HUDEP-2 (cell line): Measurements from ENCODE around the gene H6PD.
A peak's percentile ranks its signal among the peaks of the same experiment; 100 is the strongest.

Experiments
- DNase-seq, 76 experiments: peaks; one replicate each; lab custom pipeline; 2025; ENCODE audit not compliant: unreplicated experiment in 76 of 76; lab: John Stamatoyannopoulos, UW

H6PD gene, protein sequence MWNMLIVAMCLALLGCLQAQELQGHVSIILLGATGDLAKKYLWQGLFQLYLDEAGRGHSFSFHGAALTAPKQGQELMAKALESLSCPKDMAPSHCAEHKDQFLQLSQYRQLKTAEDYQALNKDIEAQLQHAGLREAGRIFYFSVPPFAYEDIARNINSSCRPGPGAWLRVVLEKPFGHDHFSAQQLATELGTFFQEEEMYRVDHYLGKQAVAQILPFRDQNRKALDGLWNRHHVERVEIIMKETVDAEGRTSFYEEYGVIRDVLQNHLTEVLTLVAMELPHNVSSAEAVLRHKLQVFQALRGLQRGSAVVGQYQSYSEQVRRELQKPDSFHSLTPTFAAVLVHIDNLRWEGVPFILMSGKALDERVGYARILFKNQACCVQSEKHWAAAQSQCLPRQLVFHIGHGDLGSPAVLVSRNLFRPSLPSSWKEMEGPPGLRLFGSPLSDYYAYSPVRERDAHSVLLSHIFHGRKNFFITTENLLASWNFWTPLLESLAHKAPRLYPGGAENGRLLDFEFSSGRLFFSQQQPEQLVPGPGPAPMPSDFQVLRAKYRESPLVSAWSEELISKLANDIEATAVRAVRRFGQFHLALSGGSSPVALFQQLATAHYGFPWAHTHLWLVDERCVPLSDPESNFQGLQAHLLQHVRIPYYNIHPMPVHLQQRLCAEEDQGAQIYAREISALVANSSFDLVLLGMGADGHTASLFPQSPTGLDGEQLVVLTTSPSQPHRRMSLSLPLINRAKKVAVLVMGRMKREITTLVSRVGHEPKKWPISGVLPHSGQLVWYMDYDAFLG

DNA sequence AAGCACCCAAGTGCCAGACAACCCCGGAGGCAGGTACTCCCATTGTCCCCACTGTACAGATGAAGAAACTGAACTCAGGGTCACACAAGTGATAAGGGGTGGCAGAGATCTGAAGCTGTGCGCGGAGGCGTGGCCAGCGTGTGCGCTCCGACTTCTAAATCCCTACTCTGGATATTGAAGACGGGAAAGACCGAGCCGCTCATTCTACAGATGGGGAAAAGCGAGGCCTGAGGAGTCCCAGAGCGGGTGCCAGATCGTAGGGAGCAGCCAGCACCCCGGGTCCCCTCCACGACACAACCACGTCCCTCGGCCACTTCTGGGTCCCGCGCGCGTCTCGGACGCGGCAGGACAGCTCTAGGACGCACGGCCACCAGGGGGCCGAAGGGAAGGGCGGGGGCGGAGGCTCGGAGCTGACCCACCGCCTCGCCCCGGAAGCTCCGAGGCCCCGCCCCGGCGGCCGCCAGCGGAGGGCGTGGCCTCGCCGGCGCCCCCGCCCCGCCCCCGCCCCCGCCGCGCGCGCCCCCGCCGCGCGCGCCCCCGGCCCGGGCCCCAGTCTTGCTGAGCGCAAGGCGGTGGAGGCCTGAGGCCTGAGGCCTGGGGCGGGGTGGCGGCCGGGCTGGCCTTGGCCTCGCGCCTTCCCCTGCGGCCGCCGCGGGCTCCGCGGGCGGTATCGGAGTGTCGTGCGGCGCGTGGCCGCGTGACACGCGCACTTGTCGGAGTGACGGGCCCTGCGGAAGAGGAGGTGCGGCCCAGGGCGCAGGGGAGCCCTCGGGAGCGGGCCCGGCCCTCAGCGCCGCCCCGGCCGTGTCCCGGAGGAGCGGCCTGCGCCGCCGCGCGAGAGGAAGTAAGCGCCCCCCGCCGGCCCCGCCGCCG lies at the start of gene H6PD:
TSS of gene H6PD (plus strand) at position 552 of the 873 bp plus-strand sequence. CDS start 10,161 bp downstream, outside the sequence.
- DNase-seq = peak in 68 of 76 experiments; percentile 21 to 80 (median 66)

DNA sequence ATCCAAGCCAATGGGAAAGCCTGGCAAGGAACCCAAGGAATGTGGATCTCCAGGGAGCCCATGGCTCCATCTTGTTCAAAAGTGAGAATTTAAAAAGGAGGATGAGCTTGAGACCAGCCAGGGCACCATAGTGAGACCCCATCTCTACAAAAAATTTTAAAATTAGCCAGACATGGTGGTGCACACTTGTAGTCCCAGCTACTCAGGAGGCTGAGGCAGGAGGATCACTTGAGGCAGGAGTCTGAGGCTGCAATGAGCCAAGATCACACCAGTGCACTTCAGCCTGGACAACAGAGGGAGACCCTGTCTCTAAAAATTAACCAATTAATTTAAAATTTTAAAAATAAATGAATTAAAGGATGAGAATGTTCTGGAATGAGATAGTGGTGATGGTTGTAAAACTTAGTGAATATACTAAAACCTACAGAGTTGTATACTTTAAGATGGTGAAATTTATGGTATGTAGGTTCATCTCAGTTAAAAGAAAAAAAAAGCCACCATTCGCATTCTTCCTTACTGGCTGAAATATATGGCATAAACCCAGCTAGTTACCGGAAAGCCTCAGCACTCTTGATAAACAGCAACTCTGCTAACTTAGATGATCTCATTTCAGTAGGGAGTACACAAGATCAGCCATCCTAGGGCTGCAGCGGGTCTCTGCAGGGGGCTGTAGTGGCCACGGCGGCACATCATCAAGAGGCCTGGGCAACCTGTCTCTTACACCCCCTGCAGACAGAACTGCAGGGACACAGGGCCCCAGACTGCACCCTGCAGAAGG lies 48.3 kb upstream of the H6PD start:
- DNase-seq = no peak

DNA sequence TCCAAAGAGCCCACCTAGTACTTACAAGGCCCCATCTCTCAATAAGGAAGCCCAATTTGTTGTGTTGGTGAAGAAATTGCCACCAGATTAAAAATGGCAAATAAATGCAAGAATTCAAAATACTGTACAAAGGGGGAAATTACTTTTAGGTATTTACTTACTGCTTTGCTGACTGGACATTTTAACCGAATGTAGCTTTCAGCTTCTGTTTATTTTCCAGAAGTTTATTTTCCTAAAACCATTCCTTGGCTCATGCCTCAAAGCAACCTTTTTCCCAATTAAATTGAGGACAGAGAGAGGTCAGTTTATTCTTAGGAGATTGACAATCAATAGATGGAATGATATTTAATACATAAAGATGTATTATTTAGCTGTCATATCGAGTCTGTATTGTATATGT lies 47.6 kb upstream of the H6PD start:
- no peak for DNase-seq

DNA sequence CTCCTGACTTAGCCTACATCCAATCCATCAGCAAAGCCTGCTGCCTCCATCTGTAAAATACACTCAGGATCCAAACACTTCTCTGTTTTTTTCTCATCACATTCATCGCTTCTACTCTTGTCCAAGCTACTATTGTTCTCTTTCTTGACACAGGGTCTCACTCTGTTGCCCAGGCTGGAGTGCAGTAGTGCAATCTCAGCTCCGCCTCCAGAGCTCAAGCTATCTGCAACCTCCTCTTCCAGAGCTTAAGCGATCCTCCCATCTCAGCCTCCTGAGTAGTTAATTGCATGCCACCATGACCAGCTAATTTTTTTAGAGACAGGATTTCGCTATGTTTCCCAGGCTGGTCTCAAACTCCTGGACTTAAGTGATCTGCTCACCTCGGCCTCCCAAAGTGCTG lies 44.3 kb upstream of the H6PD start:
- DNase-seq = no peak

DNA sequence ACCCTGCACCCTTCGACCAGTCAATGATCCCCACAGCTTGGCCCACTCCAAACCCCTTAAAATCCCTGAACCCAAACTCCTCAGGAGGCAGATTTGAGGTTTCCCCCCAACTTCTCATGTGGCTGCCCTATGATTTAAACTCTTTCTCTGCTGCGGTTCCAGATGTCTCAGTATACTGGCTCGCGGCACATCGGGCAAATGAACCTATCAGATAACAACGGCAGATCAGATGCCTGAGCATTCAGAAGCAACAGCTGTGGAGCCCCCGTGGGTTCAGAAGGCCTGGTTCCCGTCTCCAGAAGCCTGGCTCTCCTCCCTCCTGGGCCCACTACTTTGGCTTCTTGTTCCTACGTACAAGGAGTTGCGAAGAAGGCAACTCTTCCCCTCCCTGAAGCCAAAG lies 43.3 kb upstream of the H6PD start:
- no peak for DNase-seq

DNA sequence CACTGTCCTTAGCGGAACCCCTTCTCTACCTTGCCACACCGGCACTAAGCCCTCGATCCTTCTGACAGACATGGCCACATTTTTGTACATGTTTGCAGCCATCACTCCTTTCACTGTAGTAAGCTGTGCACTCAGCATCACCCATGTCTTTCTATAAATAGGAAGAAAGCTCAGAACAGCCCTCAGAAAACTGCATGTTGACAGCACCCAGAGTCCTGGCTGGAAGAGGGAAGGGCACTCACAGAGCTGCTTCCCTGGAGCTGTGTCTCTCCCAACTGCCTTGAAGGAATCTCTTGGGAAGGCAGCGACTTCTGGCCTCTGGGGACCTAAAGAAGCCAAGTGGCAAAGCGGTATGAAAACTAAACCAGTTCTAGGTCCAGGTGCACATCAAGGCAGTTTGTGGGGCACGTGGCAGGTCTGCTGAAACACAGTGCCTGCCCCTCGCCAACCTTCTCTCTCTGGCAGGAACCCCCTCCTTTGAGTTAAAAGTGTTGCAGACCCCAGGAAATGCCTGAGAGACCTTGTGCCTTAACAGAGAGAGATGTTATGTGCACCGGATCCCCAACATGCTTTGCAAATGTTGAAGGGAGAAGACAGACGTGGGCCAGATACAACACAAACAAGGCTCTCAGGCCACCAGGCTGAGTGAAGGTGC lies 41.9 kb upstream of the H6PD start:
- DNase-seq = no peak

DNA sequence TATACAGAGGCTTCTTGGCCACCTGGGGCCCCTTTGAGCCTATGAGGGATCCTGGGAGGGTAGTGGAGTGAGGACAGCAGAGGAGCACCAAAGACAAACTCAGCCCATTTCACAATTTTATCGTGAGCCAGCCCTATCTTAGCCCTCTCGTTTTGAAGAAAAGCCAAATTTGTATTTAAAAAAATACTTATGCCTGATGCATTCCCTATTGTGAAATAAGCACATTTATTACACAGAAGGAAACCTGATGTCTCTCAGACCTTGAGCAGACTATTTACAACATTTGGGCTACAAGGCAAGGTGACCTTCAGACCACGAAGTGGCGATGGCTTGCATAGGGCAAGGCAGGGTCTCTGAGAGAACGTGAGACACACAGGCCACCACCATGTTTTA lies 41.3 kb upstream of the H6PD start:
- no peak for DNase-seq

DNA sequence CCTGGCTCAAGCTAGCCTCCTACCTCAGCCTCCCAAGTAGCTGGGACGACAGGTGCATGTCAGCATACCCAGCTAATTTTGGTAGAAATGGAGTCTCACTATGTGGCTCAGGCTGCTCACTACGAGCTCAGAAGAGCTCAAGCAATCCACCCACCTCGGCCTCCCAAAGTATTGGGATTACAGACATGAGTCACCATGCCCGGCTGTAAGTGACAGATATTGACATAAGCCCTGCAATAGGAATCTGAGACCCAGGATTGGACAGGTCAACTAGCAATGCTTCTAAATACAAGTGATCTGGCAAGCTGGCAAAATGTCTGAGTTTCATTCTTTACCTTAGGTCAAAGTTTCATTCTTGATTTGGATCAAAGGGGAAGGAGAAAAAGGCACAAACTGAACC lies 40.5 kb upstream of the H6PD start:
- no peak for DNase-seq

DNA sequence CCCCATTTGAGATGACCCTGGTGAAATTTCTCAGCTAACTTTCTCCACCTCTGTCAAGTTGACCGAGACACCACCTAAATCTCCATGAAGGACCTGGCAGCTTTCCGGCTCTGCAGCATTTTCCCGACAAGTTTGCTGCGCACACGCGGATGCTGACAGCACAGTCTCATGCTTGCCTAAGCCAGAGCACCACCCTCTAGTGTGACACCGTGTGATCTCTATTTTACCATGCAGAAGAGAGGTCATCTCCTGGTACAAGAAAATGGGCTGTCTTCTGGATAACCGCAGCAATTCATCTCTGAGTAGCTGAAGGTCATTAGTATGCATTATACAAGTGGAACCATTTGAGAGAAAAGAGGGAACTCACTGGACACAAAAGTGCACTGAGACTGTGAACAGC lies 38.9 kb upstream of the H6PD start:
- DNase-seq = no peak

DNA sequence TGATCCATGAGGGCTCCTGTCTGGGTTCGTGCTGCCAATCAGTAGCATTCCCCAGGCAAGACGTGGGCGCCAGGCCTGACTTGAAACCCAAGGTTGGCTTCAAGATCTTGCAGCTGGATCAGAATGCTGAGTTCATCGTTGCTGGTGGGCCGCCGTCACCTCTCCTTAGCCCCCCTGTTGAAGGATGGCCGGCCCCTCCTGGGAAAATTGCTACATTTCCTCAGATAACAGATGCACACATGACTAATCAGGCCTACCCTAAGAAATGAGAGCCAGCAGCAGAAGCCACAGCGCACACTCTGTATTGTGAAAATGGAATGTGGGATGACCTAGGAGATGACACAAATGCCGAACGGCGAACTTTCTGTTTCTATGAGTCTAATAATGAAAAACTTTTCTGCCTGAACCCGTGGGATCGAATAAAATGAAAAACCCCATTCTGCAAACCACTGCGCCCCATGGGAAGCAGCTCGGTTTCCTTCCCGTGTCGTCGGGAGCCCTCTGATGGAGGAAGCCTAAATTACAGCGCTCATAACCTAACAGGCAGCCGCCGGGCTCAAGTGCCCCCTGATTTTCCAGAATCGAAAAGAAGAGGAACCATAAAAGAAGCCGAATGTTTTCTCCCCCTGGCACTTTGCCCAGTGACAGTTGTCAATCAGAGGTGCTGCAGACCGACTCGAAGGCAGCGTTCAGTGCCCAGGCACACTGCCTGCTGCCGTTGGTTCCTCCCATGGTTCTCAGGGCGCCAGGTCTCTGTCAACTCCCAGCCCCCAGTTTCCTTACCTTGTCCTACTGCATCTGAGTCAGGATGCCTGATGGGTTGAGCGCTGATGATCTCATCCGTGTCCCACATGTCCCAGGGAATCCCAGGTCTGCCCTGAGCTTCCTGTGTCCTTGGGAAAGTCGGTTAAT lies 38.2 kb upstream of the H6PD start:
- DNase-seq = peak in 35 of 76 experiments; percentile 2 to 57 (median 19)

DNA sequence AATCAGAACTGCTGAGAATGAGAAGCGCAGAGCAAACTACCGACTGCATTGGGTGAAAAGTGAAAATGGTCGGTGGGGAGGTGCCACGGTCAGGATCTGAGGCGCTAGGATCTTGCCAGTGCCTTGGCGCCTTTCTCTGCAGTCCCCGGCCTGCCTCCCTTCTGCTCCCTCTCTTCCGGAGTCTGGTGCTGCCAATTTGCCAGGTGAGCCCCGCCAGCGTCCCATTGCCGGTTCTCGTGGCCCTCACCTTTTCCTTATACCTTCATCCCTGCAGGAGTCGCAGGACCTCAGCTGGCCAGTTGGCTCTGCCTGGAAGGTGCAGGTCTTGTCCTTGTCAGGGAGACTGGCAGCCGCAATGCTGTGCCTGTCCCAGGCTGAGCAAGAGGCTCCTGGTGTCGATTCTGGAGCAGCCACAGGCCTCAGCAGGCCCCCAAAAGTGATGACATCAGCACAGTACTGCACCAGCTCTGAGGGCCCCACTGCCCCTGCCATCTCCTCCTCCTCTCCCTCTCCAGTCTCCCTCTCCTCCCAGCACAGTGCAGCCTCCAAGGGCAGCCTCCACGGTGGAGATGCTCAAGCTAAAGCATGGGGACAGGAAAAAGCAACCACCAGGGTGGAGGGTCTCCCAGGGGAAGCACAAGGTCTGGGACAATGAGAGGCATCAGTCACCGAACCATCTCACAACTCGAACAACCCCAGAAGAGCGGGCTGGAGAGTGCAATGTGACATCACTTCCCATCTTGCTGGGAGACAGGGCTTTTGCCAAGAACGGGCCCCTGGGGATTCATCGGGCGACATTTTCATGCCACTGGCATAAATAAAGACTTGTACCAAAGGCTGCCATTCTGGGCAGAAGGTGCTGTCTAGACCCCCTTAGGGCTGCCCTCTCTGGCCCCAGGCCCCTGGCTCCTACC lies 37.1 kb upstream of the H6PD start:
- DNase-seq = no peak

DNA sequence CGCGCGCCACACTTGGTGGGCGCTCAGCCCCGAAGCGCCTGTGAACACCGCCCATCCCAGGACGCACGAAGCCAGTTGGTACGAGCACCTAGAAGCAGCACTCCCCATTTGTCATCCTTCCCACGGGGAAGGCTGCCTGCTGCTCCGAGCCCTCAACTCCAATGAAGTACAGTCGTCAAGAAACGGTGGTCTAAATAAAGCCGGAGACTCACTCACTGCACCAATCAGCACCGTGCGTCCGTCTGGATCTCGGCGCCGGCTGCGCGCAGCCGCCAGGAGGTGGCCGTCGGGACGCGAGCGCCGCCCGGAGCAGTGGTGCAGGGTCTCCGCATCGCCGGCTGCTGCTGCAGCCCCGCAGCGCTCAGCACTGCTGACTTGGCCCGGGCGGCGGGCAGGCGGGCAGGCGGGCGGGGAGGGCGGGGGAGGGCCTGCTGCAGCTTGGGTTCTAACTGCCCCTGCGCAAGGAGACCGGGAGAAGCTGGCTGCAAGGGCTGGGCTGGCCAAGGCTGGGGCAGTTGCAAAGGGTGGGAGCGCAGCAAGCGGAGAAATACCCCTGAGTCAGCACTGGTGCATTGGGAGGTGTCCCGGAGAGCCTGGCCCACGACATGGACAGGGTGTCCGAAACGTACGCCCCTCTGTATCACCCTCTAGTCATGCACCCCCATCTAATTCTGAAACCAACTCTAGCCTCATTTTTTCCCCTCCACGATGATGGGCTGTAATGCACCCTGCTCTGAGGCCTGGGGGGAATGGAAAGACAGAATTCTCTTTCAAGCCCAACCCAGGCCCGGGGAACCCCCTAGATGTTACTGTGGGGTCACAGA lies 35.8 kb upstream of the H6PD start:
- no peak for DNase-seq

DNA sequence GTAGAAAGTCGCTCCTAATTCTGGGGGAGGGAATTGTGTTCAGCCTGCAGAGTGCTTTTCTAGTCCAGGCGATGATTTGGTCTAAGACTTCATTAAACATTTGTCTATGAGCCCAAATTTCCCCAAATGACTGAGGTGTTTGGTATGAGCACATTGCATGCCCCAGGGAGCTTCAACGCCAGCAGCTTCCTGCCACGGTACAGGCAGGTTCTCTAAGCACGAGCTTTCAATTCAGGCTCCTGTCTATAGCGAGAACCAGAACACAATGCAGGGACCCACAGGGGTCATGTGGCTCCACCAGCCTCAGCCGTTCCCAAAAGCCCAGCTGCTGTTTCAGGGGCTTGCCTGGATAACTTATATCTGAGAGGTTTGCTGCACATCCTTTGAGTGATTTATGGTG lies 34.1 kb upstream of the H6PD start:
- no peak for DNase-seq

DNA sequence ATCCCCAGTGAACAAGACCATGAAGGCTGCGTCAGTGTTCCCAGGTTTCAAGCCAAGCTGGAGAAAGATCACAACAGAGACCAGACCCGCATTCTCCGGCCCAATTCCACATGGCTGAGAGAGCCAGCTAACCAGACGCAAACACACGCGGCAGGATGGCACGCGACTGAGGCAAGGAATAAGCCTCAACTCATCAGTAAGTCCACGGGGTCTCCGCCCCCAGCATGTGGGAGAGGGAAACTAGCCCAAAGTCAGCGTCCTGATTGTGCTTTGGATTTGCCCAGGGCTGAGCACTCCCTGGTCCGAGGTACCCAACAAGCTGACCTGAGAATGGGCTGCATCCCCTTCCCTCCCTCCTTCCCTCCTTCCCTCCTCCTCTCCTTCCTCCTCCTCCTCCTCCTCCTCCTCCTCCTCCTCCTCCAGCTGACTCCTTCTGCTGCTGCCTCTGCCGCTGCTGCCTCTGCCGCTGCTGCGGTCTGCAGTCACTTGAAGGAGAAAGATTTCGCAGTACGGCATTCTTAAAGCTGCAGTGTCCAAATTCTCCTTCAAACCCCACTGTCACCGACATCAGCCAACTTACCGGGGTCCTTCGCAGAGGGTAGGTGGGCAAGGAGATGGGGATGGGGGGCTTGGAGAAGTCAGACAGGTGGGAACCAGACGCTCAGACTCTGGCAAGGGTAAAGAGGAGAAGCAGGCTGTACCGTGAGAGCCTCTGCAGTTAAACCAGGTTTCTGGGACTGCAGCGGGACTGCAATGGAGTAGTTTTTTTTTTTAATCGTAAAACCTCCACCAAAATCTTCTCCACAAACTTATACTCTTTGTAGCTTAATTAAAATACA lies 33.0 kb upstream of the H6PD start:
- DNase-seq = no peak

DNA sequence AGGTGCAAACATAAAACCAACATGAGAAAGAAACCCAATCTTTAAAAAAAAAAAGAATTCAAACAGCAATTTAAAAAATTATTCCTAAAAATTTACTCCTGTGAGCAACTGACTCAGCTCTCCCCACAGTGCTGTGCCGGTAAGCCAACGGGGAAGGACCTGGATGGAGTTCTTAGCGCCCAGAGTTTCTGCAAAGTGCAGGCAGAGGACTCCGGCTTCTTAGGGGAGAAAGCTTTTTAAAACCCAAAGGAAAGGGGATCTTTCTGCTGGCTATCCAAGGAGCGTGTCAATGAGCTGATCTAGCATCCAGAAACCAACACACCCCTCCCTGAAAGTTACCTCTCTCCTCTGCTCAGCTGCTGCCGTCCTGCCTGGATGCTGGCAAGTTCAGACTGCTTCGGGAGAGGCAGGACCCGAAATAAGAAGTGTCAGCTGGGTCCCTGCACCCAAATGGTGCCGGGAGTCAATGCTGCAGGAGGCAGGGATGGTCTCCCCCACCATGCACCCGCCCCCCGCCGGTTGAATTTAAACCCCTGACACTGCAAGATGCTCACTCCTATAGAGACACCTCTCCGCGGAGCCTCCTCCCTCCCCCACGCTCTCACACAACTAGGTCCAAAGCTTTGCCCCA lies 32.2 kb upstream of the H6PD start:
- DNase-seq = no peak
